ENCODE measurements around the gene TRABD2B.

GRCh38 chr1:47720111-47720510, 277.1 kb downstream of the TRABD2B start:
- TF ChIP-seq, protein P1, sequence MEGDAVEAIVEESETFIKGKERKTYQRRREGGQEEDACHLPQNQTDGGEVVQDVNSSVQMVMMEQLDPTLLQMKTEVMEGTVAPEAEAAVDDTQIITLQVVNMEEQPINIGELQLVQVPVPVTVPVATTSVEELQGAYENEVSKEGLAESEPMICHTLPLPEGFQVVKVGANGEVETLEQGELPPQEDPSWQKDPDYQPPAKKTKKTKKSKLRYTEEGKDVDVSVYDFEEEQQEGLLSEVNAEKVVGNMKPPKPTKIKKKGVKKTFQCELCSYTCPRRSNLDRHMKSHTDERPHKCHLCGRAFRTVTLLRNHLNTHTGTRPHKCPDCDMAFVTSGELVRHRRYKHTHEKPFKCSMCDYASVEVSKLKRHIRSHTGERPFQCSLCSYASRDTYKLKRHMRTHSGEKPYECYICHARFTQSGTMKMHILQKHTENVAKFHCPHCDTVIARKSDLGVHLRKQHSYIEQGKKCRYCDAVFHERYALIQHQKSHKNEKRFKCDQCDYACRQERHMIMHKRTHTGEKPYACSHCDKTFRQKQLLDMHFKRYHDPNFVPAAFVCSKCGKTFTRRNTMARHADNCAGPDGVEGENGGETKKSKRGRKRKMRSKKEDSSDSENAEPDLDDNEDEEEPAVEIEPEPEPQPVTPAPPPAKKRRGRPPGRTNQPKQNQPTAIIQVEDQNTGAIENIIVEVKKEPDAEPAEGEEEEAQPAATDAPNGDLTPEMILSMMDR (conservative IDR thresholded peaks at IDR 0.05 in 1 of 2, IDR thresholded peaks at IDR 0.05 in 1 of 2; ENCODE audit: low read depth in 1 of 2, low read length in 2 of 2): no peak
- TF ChIP-seq EZH2 (IDR thresholded peaks at IDR 0.05; ENCODE audit: low read length, missing control alignments): no peak
